GM21447 (cell line): ENCODE data around the gene MINDY3.
"Not testable (repeated sequence)": the region's sequence is repeated elsewhere in the genome, so short reads cannot be mapped to it uniquely, and the experiment has no call there.

ENCODE experiments used
- ATAC-seq: cut with Tn5 transposase; IDR thresholded peaks from one replicate; pipeline ENCODE4 v1.9.1; 2021; ENCODE audit not compliant: unreplicated experiment

MINDY3 gene

GRCh38 chr10:15859906-15860691 is at the start of gene MINDY3:
TSS of gene MINDY3 (minus strand) at chr10:15860507. CDS start at chr10:15860299, 208 bp downstream.
- peak; percentile 90 for ATAC-seq

GRCh38 chr10:15901889-15902288 is 41.6 kb upstream of the MINDY3 start:
- no peak for ATAC-seq

GRCh38 chr10:15898046-15898445 is 37.7 kb upstream of the MINDY3 start:
- ATAC-seq = no peak

GRCh38 chr10:15897287-15897686 is 37.0 kb upstream of the MINDY3 start:
- no peak for ATAC-seq

GRCh38 chr10:15896654-15897053 is 36.3 kb upstream of the MINDY3 start:
- no peak for ATAC-seq

- no peak for ATAC-seq
Observed at GRCh38 chr10:15884447-15884846, 24.1 kb upstream of the MINDY3 start.

- ATAC-seq = no peak
Observed at GRCh38 chr10:15881542-15881941, 21.2 kb upstream of the MINDY3 start.

GRCh38 chr10:15879663-15880062 is 19.4 kb upstream of the MINDY3 start:
- ATAC-seq = no peak

GRCh38 chr10:15879058-15879457 is 18.8 kb upstream of the MINDY3 start:
- ATAC-seq = no peak

- ATAC-seq = no peak
Observed at GRCh38 chr10:15877836-15878576, 17.7 kb upstream of the MINDY3 start.

- not testable (repeated sequence) for ATAC-seq
Observed at GRCh38 chr10:15876274-15876673, 16.0 kb upstream of the MINDY3 start.

- ATAC-seq = not testable (repeated sequence)
Observed at GRCh38 chr10:15872645-15873044, 12.3 kb upstream of the MINDY3 start.

GRCh38 chr10:15871823-15872222 is 11.5 kb upstream of the MINDY3 start:
- no peak for ATAC-seq

GRCh38 chr10:15869935-15870334 is 9.6 kb upstream of the MINDY3 start:
- no peak for ATAC-seq

- no peak for ATAC-seq
Observed at GRCh38 chr10:15868006-15868405, 7.7 kb upstream of the MINDY3 start.

GRCh38 chr10:15865304-15865703 is 5.0 kb upstream of the MINDY3 start:
- ATAC-seq = no peak

- ATAC-seq = no peak
Observed at GRCh38 chr10:15864419-15864818, 4.1 kb upstream of the MINDY3 start.

- no peak for ATAC-seq
Observed at GRCh38 chr10:15863733-15864132, 3.4 kb upstream of the MINDY3 start.

- no peak for ATAC-seq
Observed at GRCh38 chr10:15863323-15863722, 3.0 kb upstream of the MINDY3 start.

- ATAC-seq = no peak
Observed at GRCh38 chr10:15860692-15861201, 440 bp upstream of the MINDY3 start.

- ATAC-seq = peak; percentile 65
Observed at GRCh38 chr10:15859509-15859905, 800 bp downstream of the MINDY3 start.

GRCh38 chr10:15858861-15859281 is 1.4 kb downstream of the MINDY3 start:
- ATAC-seq = no peak
